Thyroid gland (tissue), 4 donors: ENCODE data around the gene SF3B5.

Experiments used
- POLR2A ChIP-seq, 2 donors: fragments of 450-650 bp; IDR thresholded peaks; one replicate each; pipeline ENCODE4 v1.6.1; 2017; ENCODE audit warnings: antibody characterized with exemption in 2 of 2, mild to moderate bottlenecking in 2 of 2, moderate library complexity in 1 of 2
- TF ChIP-seq, protein P1 (sequence below), 6 experiments: fragments of 200-600 bp in 3 of 6; fragments of 450-650 bp in 3 of 6; sonication (generic) in 3 of 6; IDR thresholded peaks; one replicate each; pipeline ENCODE4 v1.5.1; 2016 to 2019; ENCODE audit warnings: antibody characterized with exemption in 6 of 6, mild to moderate bottlenecking in 2 of 6, inconsistent platforms in 1 of 6, moderate library complexity in 1 of 6

DNA sequence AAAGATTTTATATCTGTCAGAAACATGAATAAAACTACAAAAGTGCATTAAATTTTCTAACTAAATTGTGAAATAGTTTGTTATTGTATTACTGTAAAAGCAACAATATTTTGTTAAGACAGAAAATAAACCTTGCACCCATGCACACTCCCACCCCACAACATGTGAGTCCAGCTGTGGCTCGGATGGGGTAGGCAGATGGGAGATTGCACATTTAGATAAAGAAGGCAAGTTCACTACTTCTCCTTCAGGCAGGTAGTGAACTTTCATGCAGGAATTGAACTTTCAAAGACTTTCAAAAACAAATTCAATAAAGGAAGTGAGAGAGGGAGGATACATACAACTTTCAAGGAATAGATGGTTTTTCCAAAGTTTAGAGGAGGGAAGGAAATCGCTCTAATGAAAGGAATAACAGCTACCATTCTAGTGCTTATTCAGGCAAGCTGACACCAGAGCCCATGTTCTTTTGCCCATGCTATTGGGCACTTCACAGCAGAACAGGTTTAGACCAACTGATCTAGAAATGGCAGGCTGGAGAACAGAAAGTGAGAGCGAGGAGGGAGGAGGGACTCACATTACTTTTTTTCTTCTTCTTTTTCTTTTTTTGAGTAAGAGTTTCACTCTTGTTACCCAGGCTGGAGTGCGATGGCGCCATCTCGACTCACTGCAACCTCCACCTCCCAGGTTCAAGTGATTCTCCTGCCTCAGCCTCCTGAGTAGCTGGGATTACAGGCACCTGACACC is 28.5 kb downstream of the SF3B5 start:
- TF ChIP-seq POLR2A (IDR thresholded peaks at IDR 0.05): no peak
- TF ChIP-seq, protein P1, sequence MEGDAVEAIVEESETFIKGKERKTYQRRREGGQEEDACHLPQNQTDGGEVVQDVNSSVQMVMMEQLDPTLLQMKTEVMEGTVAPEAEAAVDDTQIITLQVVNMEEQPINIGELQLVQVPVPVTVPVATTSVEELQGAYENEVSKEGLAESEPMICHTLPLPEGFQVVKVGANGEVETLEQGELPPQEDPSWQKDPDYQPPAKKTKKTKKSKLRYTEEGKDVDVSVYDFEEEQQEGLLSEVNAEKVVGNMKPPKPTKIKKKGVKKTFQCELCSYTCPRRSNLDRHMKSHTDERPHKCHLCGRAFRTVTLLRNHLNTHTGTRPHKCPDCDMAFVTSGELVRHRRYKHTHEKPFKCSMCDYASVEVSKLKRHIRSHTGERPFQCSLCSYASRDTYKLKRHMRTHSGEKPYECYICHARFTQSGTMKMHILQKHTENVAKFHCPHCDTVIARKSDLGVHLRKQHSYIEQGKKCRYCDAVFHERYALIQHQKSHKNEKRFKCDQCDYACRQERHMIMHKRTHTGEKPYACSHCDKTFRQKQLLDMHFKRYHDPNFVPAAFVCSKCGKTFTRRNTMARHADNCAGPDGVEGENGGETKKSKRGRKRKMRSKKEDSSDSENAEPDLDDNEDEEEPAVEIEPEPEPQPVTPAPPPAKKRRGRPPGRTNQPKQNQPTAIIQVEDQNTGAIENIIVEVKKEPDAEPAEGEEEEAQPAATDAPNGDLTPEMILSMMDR (IDR thresholded peaks at IDR 0.05): no peak
